ENCODE measurements around the gene CBX4. TPM values are rescaled to one million over a fixed set of nuclear protein-coding genes. Genes with fewer than 3 reads are reported as not detected.

CBX4 gene
- total and polyA plus RNA-seq, 2 of the 13 experiments (the other 11 are each of a cell fraction or from before 2014, with no cell fraction given): 25.8 to 50.8 TPM

DNA sequence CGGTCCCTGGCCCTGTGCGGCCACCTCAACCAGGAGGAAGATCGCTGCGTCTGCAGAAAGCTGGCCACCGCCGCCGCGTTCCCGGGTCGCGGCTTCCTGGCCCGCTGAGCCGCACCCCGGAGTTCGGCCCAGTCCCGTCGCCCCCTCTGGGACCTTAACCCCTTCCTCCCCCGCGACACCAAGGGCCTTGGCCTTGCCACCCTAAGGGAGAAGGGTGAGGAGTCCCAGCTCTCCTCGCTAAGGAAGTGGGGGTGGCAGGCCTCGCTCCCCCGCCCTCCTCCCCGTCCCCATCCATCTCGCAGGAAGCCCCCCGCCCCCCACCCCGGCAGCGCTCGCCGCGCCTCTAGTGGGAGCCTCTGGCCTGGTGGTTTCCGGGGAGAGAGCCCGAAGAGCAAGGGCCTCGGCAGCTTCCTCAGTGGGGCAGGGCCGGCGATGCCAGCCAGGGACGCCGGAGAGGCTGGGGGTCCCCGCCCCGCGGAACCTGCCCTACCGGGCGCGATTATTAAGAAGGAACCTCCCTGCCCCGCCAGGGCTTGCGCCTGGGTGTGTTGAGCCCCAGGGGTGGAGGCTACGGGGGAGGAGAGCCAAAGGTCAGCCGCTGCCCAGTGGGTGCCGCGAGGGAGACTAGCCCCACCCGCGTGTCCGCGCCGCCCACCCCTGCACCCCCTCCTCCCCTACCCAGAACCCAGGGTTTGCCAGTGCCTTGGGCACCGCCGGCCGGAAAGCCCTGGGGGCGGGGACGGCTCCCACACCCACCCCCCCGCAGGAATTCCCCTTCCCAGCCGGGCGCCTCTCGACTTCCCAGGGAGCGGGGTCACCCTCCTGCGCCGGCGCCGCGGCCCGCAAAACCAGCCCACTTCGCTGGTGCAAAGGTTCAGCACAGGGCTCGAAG is 6.8 kb downstream of the CBX4 start (continued):
- TF ChIP-seq, protein P1, sequence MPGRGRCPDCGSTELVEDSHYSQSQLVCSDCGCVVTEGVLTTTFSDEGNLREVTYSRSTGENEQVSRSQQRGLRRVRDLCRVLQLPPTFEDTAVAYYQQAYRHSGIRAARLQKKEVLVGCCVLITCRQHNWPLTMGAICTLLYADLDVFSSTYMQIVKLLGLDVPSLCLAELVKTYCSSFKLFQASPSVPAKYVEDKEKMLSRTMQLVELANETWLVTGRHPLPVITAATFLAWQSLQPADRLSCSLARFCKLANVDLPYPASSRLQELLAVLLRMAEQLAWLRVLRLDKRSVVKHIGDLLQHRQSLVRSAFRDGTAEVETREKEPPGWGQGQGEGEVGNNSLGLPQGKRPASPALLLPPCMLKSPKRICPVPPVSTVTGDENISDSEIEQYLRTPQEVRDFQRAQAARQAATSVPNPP (CRISPR knock-in tag; IDR thresholded peaks at IDR 0.05): no peak; the same call in 1 of the 2 replicates
- TF ChIP-seq BHLHE40 (IDR thresholded peaks at IDR 0.05; ENCODE audit: low read length): no peak
- TF ChIP-seq, protein P2, sequence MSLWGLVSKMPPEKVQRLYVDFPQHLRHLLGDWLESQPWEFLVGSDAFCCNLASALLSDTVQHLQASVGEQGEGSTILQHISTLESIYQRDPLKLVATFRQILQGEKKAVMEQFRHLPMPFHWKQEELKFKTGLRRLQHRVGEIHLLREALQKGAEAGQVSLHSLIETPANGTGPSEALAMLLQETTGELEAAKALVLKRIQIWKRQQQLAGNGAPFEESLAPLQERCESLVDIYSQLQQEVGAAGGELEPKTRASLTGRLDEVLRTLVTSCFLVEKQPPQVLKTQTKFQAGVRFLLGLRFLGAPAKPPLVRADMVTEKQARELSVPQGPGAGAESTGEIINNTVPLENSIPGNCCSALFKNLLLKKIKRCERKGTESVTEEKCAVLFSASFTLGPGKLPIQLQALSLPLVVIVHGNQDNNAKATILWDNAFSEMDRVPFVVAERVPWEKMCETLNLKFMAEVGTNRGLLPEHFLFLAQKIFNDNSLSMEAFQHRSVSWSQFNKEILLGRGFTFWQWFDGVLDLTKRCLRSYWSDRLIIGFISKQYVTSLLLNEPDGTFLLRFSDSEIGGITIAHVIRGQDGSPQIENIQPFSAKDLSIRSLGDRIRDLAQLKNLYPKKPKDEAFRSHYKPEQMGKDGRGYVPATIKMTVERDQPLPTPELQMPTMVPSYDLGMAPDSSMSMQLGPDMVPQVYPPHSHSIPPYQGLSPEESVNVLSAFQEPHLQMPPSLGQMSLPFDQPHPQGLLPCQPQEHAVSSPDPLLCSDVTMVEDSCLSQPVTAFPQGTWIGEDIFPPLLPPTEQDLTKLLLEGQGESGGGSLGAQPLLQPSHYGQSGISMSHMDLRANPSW (CRISPR knock-in tag; IDR thresholded peaks at IDR 0.05; ENCODE audit: borderline replicate concordance): no peak
- peak; percentile 51; the same call in 1 of the 2 replicates for TF ChIP-seq HNF4G (IDR thresholded peaks at IDR 0.05; ENCODE audit: borderline replicate concordance, low read depth, low read length)
- TF ChIP-seq HNF4G (CRISPR knock-in tag; IDR thresholded peaks at IDR 0.05; ENCODE audit: borderline replicate concordance, low read depth): peak; percentile 27; the same call in 1 of the 2 replicates
- TF ChIP-seq, protein P3, sequence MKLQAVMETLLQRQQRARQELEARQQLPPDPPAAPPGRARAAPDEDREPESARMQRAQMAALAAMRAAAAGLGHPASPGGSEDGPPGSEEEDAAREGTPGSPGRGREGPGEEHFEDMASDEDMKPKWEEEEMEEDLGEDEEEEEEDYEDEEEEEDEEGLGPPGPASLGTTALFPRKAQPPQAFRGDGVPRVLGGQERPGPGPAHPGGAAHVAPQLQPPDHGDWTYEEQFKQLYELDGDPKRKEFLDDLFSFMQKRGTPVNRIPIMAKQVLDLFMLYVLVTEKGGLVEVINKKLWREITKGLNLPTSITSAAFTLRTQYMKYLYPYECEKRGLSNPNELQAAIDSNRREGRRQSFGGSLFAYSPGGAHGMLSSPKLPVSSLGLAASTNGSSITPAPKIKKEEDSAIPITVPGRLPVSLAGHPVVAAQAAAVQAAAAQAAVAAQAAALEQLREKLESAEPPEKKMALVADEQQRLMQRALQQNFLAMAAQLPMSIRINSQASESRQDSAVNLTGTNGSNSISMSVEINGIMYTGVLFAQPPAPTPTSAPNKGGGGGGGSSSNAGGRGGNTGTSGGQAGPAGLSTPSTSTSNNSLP (IDR thresholded peaks at IDR 0.05; ENCODE audit: low read depth, low read length): no peak
- TF ChIP-seq STAT5B (CRISPR knock-in tag; IDR thresholded peaks at IDR 0.05): no peak
- TF ChIP-seq ZBTB34 (CRISPR knock-in tag; IDR thresholded peaks at IDR 0.05): no peak
- TF ChIP-seq ZNF567 (CRISPR knock-in tag; IDR thresholded peaks at IDR 0.05; ENCODE audit: borderline replicate concordance): 0 out of 2 replicates have a peak, but pooled peaks have one; percentile 71
- 0 out of 2 replicates have a peak, but pooled peaks have one; percentile 24 for TF ChIP-seq LBX2 (CRISPR knock-in tag; IDR thresholded peaks at IDR 0.05; ENCODE audit: borderline replicate concordance)
- no peak for TF ChIP-seq SRSF9 (IDR thresholded peaks at IDR 0.05; ENCODE audit: borderline replicate concordance, insufficient read depth, low read depth, low read length, poor library complexity, severe bottlenecking)
- TF ChIP-seq ZNF605 (CRISPR knock-in tag; IDR thresholded peaks at IDR 0.05): no peak
- peak; percentile 91 for TF ChIP-seq ZXDC (CRISPR knock-in tag; IDR thresholded peaks at IDR 0.05)
- TF ChIP-seq KDM4B (CRISPR knock-in tag; IDR thresholded peaks at IDR 0.05): peak; percentile 58; the same call in 1 of the 2 replicates
- TF ChIP-seq MEIS2 (CRISPR knock-in tag; IDR thresholded peaks at IDR 0.05): no peak
- TF ChIP-seq SMAD9 (CRISPR knock-in tag; IDR thresholded peaks at IDR 0.05): no peak
- no peak for TF ChIP-seq GPN1 (CRISPR knock-in tag; IDR thresholded peaks at IDR 0.05; ENCODE audit: borderline replicate concordance)
